HL-60 (cell line): Measurements from ENCODE around the gene NBPF6.
A peak's percentile ranks its signal among the peaks of the same experiment; 100 is the strongest.

Experiments used
- DNase-seq, 2 experiments: peaks; one replicate each; pipeline ENCODE4 v3.0.0-alpha.2; 2010 to 2020; ENCODE audit warnings: low read depth in 1 of 2, low spot score in 1 of 2
- H3K27ac ChIP-seq: fragments of 250-450 bp; sonication (Bioruptor Pico); replicated peaks from 2 replicates; pipeline ENCODE4 v1.5.1; 2020; ENCODE audit warnings: mild to moderate bottlenecking, moderate library complexity
- H3K27me3 ChIP-seq: fragments of 250-450 bp; sonication (Bioruptor Pico); 2 replicates; pipeline ENCODE4 v1.5.1; 2021; ENCODE audit warnings: mild to moderate bottlenecking, moderate library complexity; ENCODE audit not compliant: insufficient read depth, poor library complexity, severe bottlenecking
- H3K4me3 ChIP-seq: replicated peaks from 2 replicates; pipeline ENCODE4 v1.5.1; 2011; ENCODE audit warnings: mild to moderate bottlenecking, control low read depth, low read length; ENCODE audit not compliant: insufficient read depth
- GABPA ChIP-seq: IDR thresholded peaks from 2 replicates; pipeline ENCODE4 v1.6.1; 2012; ENCODE audit warnings: low read depth
- POLR2AphosphoS5 ChIP-seq: IDR thresholded peaks from 2 replicates; pipeline ENCODE4 v1.6.1; 2012; ENCODE audit warnings: low read depth
- SPI1 ChIP-seq: IDR thresholded peaks from 2 replicates; pipeline ENCODE4 v1.6.1; 2012; ENCODE audit warnings: low read depth, mild to moderate bottlenecking, borderline replicate concordance
- TF ChIP-seq, protein P1 (sequence below): IDR thresholded peaks from one replicate; pipeline ENCODE4 v1.5.1; 2011; ENCODE audit warnings: low read length, control low read depth, inconsistent platforms; ENCODE audit not compliant: insufficient read depth
- TF ChIP-seq, protein P2 (sequence below): IDR thresholded peaks from 2 replicates; pipeline ENCODE4 v1.6.1; 2012; ENCODE audit warnings: low read depth; ENCODE audit not compliant: insufficient replicate concordance

Gene NBPF6

DNA sequence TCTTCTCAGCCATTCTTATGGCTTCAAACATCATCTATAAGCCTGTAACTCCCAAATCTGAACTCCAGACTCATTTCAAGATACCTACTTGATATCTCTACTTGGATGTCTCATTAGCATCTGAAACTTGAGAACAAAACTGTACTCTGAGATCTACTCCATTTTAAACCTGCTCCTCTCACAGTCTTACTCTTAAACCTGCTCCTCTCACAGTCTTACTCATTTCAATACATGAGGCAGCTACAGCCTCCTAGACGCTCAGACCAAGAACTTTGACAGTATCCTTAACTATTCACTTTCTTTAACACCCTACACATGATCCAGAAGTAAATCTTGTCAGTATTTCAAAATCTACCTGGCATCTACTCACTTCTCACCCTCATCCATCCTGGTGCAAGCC, 54.3 kb downstream of the NBPF6 start:
- DNase-seq, result no peak
- no peak overlapping the region for H3K4me3 ChIP-seq
- no peak overlapping the region for H3K27ac ChIP-seq
- TF ChIP-seq SPI1 (no peak), POLR2AphosphoS5 (no peak), GABPA (no peak)
- TF ChIP-seq, protein P1, sequence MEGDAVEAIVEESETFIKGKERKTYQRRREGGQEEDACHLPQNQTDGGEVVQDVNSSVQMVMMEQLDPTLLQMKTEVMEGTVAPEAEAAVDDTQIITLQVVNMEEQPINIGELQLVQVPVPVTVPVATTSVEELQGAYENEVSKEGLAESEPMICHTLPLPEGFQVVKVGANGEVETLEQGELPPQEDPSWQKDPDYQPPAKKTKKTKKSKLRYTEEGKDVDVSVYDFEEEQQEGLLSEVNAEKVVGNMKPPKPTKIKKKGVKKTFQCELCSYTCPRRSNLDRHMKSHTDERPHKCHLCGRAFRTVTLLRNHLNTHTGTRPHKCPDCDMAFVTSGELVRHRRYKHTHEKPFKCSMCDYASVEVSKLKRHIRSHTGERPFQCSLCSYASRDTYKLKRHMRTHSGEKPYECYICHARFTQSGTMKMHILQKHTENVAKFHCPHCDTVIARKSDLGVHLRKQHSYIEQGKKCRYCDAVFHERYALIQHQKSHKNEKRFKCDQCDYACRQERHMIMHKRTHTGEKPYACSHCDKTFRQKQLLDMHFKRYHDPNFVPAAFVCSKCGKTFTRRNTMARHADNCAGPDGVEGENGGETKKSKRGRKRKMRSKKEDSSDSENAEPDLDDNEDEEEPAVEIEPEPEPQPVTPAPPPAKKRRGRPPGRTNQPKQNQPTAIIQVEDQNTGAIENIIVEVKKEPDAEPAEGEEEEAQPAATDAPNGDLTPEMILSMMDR, result no peak
- TF ChIP-seq, protein P2, sequence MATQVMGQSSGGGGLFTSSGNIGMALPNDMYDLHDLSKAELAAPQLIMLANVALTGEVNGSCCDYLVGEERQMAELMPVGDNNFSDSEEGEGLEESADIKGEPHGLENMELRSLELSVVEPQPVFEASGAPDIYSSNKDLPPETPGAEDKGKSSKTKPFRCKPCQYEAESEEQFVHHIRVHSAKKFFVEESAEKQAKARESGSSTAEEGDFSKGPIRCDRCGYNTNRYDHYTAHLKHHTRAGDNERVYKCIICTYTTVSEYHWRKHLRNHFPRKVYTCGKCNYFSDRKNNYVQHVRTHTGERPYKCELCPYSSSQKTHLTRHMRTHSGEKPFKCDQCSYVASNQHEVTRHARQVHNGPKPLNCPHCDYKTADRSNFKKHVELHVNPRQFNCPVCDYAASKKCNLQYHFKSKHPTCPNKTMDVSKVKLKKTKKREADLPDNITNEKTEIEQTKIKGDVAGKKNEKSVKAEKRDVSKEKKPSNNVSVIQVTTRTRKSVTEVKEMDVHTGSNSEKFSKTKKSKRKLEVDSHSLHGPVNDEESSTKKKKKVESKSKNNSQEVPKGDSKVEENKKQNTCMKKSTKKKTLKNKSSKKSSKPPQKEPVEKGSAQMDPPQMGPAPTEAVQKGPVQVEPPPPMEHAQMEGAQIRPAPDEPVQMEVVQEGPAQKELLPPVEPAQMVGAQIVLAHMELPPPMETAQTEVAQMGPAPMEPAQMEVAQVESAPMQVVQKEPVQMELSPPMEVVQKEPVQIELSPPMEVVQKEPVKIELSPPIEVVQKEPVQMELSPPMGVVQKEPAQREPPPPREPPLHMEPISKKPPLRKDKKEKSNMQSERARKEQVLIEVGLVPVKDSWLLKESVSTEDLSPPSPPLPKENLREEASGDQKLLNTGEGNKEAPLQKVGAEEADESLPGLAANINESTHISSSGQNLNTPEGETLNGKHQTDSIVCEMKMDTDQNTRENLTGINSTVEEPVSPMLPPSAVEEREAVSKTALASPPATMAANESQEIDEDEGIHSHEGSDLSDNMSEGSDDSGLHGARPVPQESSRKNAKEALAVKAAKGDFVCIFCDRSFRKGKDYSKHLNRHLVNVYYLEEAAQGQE, result no peak
- peaks cover 17% of the 10 kb centered on the region for H3K27me3 ChIP-seq

DNA sequence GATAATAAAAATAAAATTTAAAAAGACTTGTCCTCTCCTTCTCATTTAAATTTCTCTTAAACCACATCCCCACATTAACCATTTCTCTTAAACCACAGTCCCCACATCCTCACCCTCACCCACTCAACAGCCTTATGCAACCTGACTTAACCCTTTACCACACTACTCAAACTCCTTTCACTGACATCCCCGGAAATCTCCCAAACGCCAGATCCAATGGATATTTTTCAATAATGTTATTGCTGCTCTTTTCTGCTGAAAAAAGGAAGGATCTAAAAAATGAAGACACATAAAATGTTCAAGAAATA, 55.6 kb downstream of the NBPF6 start:
- TF ChIP-seq SPI1 (peak; percentile 23; the same call in 1 of the 2 replicates), POLR2AphosphoS5 (peak; percentile 71), GABPA (no peak)
- Histone ChIP-seq H3K27ac (no peak overlapping the region), H3K4me3 (no peak overlapping the region), H3K27me3 (peaks cover 12% of the 10 kb centered on the region)
- peak in 1 of 2 experiments; percentile 43 for DNase-seq

DNA sequence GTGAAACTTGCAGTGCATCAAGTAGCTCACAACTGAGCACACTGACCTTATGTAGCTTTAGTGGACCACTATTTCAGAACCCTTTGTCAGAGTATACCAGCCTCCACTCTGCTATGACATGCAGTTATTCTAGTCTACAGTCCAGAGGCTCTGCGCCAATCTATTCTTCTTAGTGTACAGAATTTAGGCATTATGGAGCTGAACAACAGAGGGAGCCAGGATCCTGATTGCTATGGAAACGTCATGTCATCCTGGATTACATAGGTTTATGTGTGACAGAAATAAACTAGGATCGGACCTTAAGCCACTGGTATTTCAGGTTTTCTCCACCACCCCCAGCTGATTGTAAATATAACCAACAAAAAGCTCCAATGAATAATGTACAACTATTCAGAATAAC, 61.6 kb downstream of the NBPF6 start:
- H3K27ac ChIP-seq, result no peak overlapping the region
- H3K27me3 ChIP-seq, result peaks cover 2% of the 10 kb centered on the region
- H3K4me3 ChIP-seq, result no peak overlapping the region
- TF ChIP-seq, protein P2, result no peak
- TF ChIP-seq GABPA (no peak), POLR2AphosphoS5 (no peak), SPI1 (no peak)
- TF ChIP-seq, protein P1, result no peak
- no peak for DNase-seq

DNA sequence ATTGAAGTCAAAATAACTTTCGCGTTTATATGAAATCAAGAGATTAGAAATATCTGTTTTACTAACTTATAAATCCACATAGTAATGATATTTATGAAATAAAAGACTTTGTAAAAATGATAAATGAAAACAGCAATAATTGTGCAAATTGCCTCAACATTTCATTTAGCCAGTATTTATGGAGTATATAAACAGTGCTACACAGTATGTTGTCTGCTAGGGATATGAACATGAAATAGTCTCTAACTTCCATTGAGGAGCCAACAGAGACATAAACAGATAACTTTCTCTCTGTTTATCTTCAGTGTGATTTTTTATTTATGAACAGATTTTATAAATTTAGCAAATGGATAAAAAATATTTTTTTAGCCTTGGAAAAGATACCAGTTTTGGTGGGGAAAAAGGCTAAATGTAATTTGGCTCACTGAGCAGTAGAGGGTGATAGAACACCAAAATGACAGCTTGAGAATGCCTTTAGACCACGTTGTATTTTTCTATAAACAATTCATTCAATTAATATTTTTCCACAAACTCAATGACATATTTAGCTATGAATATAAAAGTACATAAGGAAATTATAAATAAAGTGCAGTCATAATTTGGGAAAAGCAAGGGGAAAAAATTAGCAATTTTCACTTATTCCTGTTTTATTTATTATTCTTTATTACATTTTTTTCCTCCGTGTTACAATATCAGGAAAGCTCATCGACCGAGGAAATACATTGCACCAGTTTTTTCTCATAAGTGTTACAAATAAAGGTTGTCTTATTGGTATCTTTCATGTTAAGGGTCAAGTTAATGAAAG, 62.3 kb downstream of the NBPF6 start:
- DNase-seq, result peak in 1 of 2 experiments; percentile 16
- Histone ChIP-seq H3K4me3 (no peak overlapping the region), H3K27me3 (peaks cover 2% of the 10 kb centered on the region), H3K27ac (no peak overlapping the region)
- TF ChIP-seq POLR2AphosphoS5 (no peak), GABPA (no peak), SPI1 (no peak)
- TF ChIP-seq, protein P1, result peak; percentile 60
